PFSK-1 (cell line): Measurements from ENCODE around the gene HTR3A. TPM values are rescaled to one million over a fixed set of nuclear protein-coding genes. Genes with fewer than 3 reads are reported as not detected.

Source experiments
- FOXP2 ChIP-seq: optimal IDR thresholded peaks from 2 replicates; pipeline ENCODE3; 2011; ENCODE audit warnings: borderline replicate concordance, control low read depth, inconsistent platforms; ENCODE audit not compliant: insufficient read depth; ENCODE audit errors: extremely low read length, extremely low read depth
- POLR2AphosphoS5 ChIP-seq: IDR thresholded peaks from 2 replicates; pipeline ENCODE4 v1.6.1; 2012; ENCODE audit warnings: low read depth, mild to moderate bottlenecking, control low read depth, low read length, moderate library complexity
- SIN3A ChIP-seq: IDR thresholded peaks from 2 replicates; pipeline ENCODE4 v1.6.1; 2012; ENCODE audit warnings: mild to moderate bottlenecking, low read length, moderate library complexity, borderline replicate concordance; ENCODE audit not compliant: insufficient read depth
- TAF1 ChIP-seq: IDR thresholded peaks from 2 replicates; pipeline ENCODE4 v1.6.1; 2012; ENCODE audit warnings: low read length, control low read depth, borderline replicate concordance; ENCODE audit not compliant: insufficient read depth
- polyA plus RNA-seq: library from polyadenylated mRNA; unstranded; fragments of >200 nt; gene quantifications from one replicate; pipeline ENCODE4 v1.2.1, GENCODE V29; 2012; ENCODE audit warnings: low read depth, missing spikeins; ENCODE audit not compliant: insufficient read length
- TF ChIP-seq, protein P1 (sequence below), 2 experiments: IDR thresholded peaks; 2 replicates each; pipeline versions ENCODE4 v1.6.1 to v1.8.0; 2011 to 2012; ENCODE audit warnings: low read depth in 2 of 2, low read length in 2 of 2, control low read depth in 1 of 2, inconsistent platforms in 1 of 2, mild to moderate bottlenecking in 1 of 2, moderate library complexity in 1 of 2; ENCODE audit not compliant: insufficient read depth in 1 of 2

HTR3A gene
- not detected for polyA plus RNA-seq

DNA sequence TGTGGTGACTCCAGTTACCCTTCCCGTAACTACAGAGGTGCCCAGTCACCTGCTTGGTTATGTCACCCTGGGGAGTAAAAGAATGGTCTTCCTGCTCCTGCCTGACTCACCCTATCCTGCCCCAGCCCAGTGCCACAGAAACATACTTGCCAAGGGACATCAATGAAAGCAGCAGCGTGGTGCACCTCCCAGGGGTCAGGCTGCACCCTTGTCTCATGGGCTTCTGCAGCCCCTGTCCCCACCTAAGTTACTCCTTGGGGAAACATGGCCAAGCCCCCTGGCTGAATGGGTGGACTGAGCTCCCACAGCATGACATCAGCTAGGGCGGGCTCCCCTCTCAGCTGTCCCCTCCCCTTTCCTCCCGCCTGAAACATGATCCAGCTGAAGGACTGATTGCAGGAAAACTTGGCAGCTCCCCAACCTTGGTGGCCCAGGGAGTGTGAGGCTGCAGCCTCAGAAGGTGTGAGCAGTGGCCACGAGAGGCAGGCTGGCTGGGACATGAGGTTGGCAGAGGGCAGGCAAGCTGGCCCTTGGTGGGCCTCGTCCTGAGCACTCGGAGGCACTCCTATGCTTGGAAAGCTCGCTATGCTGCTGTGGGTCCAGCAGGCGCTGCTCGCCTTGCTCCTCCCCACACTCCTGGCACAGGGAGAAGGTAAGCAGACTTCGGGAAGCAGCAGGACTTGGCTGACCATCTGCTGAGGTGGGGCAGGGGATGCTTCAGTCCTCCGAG is at the start of gene HTR3A:
HTR3A (plus strand) TSS at position 368 of the 730 bp plus-strand sequence; CDS start at position 586, 218 bp downstream.
- no peak for TF ChIP-seq FOXP2
- no peak for TF ChIP-seq POLR2AphosphoS5
- no peak for TF ChIP-seq TAF1
- TF ChIP-seq SIN3A, result no peak
- TF ChIP-seq, protein P1, sequence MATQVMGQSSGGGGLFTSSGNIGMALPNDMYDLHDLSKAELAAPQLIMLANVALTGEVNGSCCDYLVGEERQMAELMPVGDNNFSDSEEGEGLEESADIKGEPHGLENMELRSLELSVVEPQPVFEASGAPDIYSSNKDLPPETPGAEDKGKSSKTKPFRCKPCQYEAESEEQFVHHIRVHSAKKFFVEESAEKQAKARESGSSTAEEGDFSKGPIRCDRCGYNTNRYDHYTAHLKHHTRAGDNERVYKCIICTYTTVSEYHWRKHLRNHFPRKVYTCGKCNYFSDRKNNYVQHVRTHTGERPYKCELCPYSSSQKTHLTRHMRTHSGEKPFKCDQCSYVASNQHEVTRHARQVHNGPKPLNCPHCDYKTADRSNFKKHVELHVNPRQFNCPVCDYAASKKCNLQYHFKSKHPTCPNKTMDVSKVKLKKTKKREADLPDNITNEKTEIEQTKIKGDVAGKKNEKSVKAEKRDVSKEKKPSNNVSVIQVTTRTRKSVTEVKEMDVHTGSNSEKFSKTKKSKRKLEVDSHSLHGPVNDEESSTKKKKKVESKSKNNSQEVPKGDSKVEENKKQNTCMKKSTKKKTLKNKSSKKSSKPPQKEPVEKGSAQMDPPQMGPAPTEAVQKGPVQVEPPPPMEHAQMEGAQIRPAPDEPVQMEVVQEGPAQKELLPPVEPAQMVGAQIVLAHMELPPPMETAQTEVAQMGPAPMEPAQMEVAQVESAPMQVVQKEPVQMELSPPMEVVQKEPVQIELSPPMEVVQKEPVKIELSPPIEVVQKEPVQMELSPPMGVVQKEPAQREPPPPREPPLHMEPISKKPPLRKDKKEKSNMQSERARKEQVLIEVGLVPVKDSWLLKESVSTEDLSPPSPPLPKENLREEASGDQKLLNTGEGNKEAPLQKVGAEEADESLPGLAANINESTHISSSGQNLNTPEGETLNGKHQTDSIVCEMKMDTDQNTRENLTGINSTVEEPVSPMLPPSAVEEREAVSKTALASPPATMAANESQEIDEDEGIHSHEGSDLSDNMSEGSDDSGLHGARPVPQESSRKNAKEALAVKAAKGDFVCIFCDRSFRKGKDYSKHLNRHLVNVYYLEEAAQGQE (IDR thresholded peaks at IDR 0.05; ENCODE audit: insufficient read depth in 1 of 2, low read depth in 2 of 2, low read length in 2 of 2), result no peak

GRCh38 chr11:113926273-113927197 is 48.4 kb upstream of the HTR3A start:
- TF ChIP-seq TAF1, result no peak
- TF ChIP-seq, protein P1 (IDR thresholded peaks at IDR 0.05; ENCODE audit: insufficient read depth in 1 of 2, low read depth in 2 of 2, low read length in 2 of 2), result no peak

DNA sequence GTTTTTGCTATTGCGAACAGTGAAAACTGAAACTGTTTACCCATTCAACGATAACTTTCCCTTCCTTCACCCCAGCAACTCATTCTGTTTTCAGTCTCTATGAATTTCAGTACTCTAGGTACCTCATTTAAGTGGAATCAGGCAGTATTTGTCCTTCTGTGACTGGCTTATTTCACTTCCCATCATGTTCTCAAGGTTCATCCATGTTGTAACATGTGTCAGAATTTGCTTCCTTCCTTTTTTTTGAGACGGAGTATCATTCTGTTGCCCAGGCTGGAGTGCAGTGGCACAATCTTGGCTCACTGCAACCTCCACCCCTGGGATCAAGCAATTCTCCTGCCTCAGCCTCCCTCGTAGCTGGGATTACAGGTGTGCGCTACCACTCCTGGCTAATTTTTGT is 46.6 kb upstream of the HTR3A start:
- TF ChIP-seq, protein P1 (IDR thresholded peaks at IDR 0.05; ENCODE audit: insufficient read depth in 1 of 2, low read depth in 2 of 2, low read length in 2 of 2), result no peak
- no peak for TF ChIP-seq FOXP2
- TF ChIP-seq SIN3A, result no peak
- no peak for TF ChIP-seq TAF1
- TF ChIP-seq POLR2AphosphoS5, result no peak

- TF ChIP-seq TAF1 (no peak), POLR2AphosphoS5 (no peak), SIN3A (no peak), FOXP2 (no peak)
- TF ChIP-seq, protein P1 (IDR thresholded peaks at IDR 0.05; ENCODE audit: insufficient read depth in 1 of 2, low read depth in 2 of 2, low read length in 2 of 2), result no peak
Measured at GRCh38 chr11:113932788-113933187, 42.1 kb upstream of the HTR3A start.
